Left lung (tissue), 10 donors: ENCODE data around the gene NCOA1. TPM values are rescaled to one million over a fixed set of nuclear protein-coding genes. Genes with fewer than 3 reads are reported as not detected.
A peak's percentile ranks its signal among the peaks of the same experiment; 100 is the strongest.
"Not testable (repeated sequence)": the region's sequence is repeated elsewhere in the genome, so short reads cannot be mapped to it uniquely, and the experiment has no call there.

Experiments used
- ATAC-seq: fragments of 200-7000 bp; cut with Tn5 transposase; one replicate; pipeline ENCODE4 v1.9.1; 2020; ENCODE audit warnings: moderate library complexity
- DNase-seq, 4 donors: peaks; one replicate each; pipeline ENCODE4 v3.0.0-alpha.2; 2013 to 2020
- H3K27ac ChIP-seq, 2 donors: fragments of 200-600 bp; sonication (generic) in 1 of 2; one replicate each; pipeline versions ENCODE4 v1.5.0 to v1.8.0; 2020 to 2021
- H3K27me3 ChIP-seq, 2 donors: fragments of 200-600 bp; sonication (generic) in 1 of 2; one replicate each; pipeline versions ENCODE4 v1.5.0 to v1.8.0; 2020 to 2021
- H3K36me3 ChIP-seq, 2 donors: fragments of 200-600 bp; sonication (generic) in 1 of 2; one replicate each; pipeline versions ENCODE4 v1.5.0 to v1.8.0; 2020 to 2021
- H3K4me1 ChIP-seq, 2 donors: fragments of 200-600 bp; one replicate each; pipeline ENCODE4 v1.8.0; 2021
- H3K4me3 ChIP-seq, 2 donors: fragments of 200-600 bp; sonication (generic) in 1 of 2; one replicate each; pipeline versions ENCODE4 v1.5.0 to v1.8.0; 2020 to 2021; ENCODE audit warnings: mild to moderate bottlenecking in 1 of 2
- H3K9me3 ChIP-seq, 2 donors: fragments of 200-600 bp; sonication (generic) in 1 of 2; one replicate each; pipeline versions ENCODE4 v1.5.0 to v1.8.0; 2020 to 2021
- CTCF ChIP-seq, 2 donors: fragments of 200-600 bp; sonication (generic) in 1 of 2; IDR thresholded peaks; one replicate each; pipeline versions ENCODE4 v1.5.0 to v1.8.0; 2021; ENCODE audit warnings: antibody characterized with exemption in 2 of 2
- intact Hi-C, 2 donors: fragments of 100-400 bp; cut with DNase I; formaldehyde crosslinking; loops; one replicate each; pipeline versions ENCODE4 v1.11.2 to v1.14.2; 2022
- polyA plus RNA-seq, 6 donors: library from polyadenylated mRNA; unstranded; fragments of 120-200 nt; gene quantifications; one replicate each; pipeline ENCODE4 v1.2.1, GENCODE V29; 2013; ENCODE audit not compliant: insufficient read length in 6 of 6
- total RNA-seq, 2 donors: library from RNA; stranded (reverse); fragmentation: NEBNext Ultra II Directional; extraction: Animal tissue kit (Norgen Biotek cat#: 25700); gene quantifications; one replicate each; pipeline ENCODE4 v1.2.1, GENCODE V29; 2021
- donor health status: DM: no; HTN: yes; CAD: no.
- donor health status: DM: no; HTN: no; CAD: no.

NCOA1 gene
- total and polyA plus RNA-seq, 8 donors = 32.6 to 65.3 (median 59.7) TPM

DNA sequence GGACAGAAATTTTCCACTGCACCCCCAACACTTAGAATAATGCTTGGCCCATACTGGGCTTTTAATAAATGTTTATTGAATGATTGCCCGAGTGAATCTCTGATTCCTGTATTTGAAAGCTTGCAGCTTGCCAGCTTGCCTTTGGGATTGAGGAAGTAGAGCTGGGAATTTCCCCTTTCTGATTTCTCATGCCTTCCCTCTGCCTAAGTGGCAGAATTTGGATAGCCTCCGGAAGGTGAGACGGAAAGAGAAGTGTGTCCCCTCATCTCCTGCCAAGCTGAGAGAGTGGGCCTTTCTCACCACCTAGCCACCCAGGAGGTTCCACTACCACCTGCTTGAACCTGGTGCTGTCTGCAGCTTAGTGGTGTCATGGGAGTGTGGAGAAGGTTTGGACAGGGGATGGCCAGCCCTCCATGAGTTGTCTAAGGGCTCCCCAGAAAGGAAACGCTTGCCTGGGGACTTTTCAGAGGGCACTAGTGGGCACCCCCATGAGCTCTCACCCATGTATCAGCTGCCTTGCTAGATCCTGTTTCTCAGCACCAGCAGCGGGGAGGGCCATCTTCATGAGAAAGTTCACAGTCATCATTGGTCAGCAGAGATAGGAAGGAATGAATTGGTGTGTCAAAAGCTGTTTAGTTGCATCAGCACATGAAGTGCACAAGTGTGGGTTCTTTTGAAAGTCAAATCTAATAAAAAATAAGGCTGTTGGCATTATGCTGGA, 8.6 kb upstream of the NCOA1 start:
- no peaks in the 10 kb centered on the region for H3K36me3 ChIP-seq
- no peaks in the 10 kb centered on the region for H3K27me3 ChIP-seq
- peak overlapping the region in 1 of 2 donors; percentile 78 for H3K27ac ChIP-seq
- H3K9me3 ChIP-seq = no peaks in the 10 kb centered on the region
- ATAC-seq (peak; percentile 75), DNase-seq (peak in 1 of 4 donors; percentile 26)
- H3K4me1 ChIP-seq = peaks cover 0 to 25% of the 10 kb centered on the region in 2 donors
- TF ChIP-seq CTCF (IDR thresholded peaks at IDR 0.05) = no peak
- no peak overlapping the region for H3K4me3 ChIP-seq
- intact Hi-C loops = no loop called here

DNA sequence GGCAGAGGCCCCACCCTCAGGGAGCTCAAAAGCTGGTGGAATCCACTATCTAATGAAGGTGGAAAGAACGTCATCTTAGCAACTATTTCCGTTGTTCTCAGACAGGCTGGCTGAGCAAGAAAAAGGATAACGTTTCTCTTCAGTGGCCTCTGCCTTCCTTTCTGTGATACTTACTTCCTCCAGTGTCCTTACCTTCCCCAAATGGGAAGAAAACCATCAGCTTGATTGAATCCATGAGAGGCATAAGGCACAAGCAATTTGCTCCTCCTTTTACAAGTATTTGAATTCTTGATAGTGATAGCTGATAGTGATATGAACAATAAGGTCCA, 8.1 kb upstream of the NCOA1 start:
- ATAC-seq = peak; percentile 12
- H3K27me3 ChIP-seq = no peaks in the 10 kb centered on the region
- H3K27ac ChIP-seq = peak overlapping the region in 1 of 2 donors; percentile 78

GRCh38 chr2:24484677-24485076, 6.4 kb upstream of the NCOA1 start:
- DNase-seq, H3K36me3 ChIP-seq, H3K27ac ChIP-seq, H3K4me3 ChIP-seq, intact Hi-C loops, ATAC-seq, H3K27me3 ChIP-seq, H3K9me3 ChIP-seq: not testable (repeated sequence)
- peaks cover 0 to 31% of the 10 kb centered on the region in 2 donors for H3K4me1 ChIP-seq

More for the DNA sequence above, 8.1 kb upstream of the NCOA1 start:
- TF ChIP-seq CTCF (IDR thresholded peaks at IDR 0.05) = no peak
- intact Hi-C loops = no loop called here
- Histone ChIP-seq H3K36me3 (no peaks in the 10 kb centered on the region), H3K4me3 (no peak overlapping the region), H3K4me1 (peaks cover 0 to 25% of the 10 kb centered on the region in 2 donors), H3K9me3 (no peaks in the 10 kb centered on the region)
- DNase-seq = no peak

DNA sequence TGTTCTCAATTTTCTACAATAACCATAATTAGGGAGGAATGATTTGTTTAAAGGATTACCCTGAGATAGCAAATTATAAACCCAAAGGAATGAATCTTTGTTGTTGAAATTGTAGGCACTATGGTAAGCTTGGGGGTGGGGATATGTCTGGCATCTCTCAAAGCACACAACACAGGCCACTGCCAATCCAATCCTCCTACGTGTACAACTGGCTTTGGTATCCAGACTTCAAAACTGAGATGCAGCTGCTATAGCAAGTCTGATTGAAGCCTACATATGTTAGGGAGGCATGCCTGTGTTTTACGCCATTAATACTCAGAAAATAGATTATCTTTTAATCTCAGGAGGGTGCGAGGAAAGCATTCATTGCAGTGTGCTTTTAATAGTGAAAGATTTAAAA, 5.9 kb upstream of the NCOA1 start:
- ATAC-seq = no peak

GRCh38 chr2:24486636-24487205, 4.3 kb upstream of the NCOA1 start:
- ATAC-seq (no peak), DNase-seq (peak in 1 of 4 donors; percentile 34)
- Histone ChIP-seq H3K27me3 (no peaks in the 10 kb centered on the region), H3K36me3 (no peaks in the 10 kb centered on the region), H3K27ac (no peak overlapping the region), H3K9me3 (no peaks in the 10 kb centered on the region), H3K4me3 (no peak overlapping the region), H3K4me1 (peaks cover 0 to 37% of the 10 kb centered on the region in 2 donors)
- TF ChIP-seq CTCF (IDR thresholded peaks at IDR 0.05) = no peak
- intact Hi-C loops = no loop called here

More for the DNA sequence above, 5.9 kb upstream of the NCOA1 start:
- Histone ChIP-seq H3K27me3 (no peaks in the 10 kb centered on the region), H3K4me3 (no peak overlapping the region), H3K27ac (no peak overlapping the region), H3K4me1 (peaks cover 0 to 36% of the 10 kb centered on the region in 2 donors), H3K9me3 (no peaks in the 10 kb centered on the region), H3K36me3 (no peaks in the 10 kb centered on the region)
- DNase-seq = no peak
- intact Hi-C loops = no loop called here
- no peak for TF ChIP-seq CTCF (IDR thresholded peaks at IDR 0.05)
